SK-N-SH (cell line): Measurements from ENCODE around the gene CDH22. TPM values are rescaled to one million over a fixed set of nuclear protein-coding genes. Genes with fewer than 3 reads are reported as not detected.

ENCODE experiments used
- CTCF ChIA-PET: fragments of 300-600, 350-600 bp; formaldehyde crosslinking; extraction: SDS; loops from one replicate; lab custom pipeline; 2021; lab: Yijun Ruan, JAX
- POLR2A ChIA-PET: fragments of 350-600 bp; sonication (Branson Sonifier 250); formaldehyde crosslinking; extraction: SDS; loops from one replicate; lab custom pipeline; 2020; ENCODE audit warnings: antibody characterized with exemption, inconsistent platforms; lab: Yijun Ruan, JAX
- DNase-seq: peaks from one replicate; pipeline ENCODE4 v3.0.0; 2012
- H2AFZ ChIP-seq: fragments of 200-600 bp; sonication (generic); 2 replicates; pipeline ENCODE4 v1.8.1; 2016; ENCODE audit warnings: antibody characterized with exemption, mild to moderate bottlenecking, low read depth
- H3F3A ChIP-seq: fragments of 200-600 bp; sonication (generic); replicated peaks from 2 replicates; pipeline ENCODE3; 2016; ENCODE audit warnings: antibody characterized with exemption, mild to moderate bottlenecking; ENCODE audit not compliant: insufficient read depth
- H3K27ac ChIP-seq, 2 experiments: fragments of 200-500 bp in 1 of 2; fragments of 200-600 bp in 1 of 2; sonication (Bioruptor generic) in 1 of 2; sonication (generic), shearing (Covaris generic) in 1 of 2; 2 replicates each; pipeline versions ENCODE4 v1.5.1 to v1.6.1; 2014 to 2016; ENCODE audit warnings: low read depth in 2 of 2, inconsistent platforms in 1 of 2, low read length in 1 of 2, mild to moderate bottlenecking in 1 of 2, mixed read lengths in 1 of 2
- H3K27me3 ChIP-seq: fragments of 200-600 bp; sonication (generic), shearing (Covaris generic); 2 replicates; pipeline ENCODE4 v1.6.1; 2016; ENCODE audit warnings: mixed run types; ENCODE audit not compliant: insufficient read depth
- H3K36me3 ChIP-seq, 2 experiments: fragments of 200-500 bp in 1 of 2; fragments of 200-600 bp in 1 of 2; sonication (Bioruptor generic) in 1 of 2; sonication (generic) in 1 of 2; replicated peaks in 1 of 2; 2 replicates each; pipeline versions ENCODE3 to v1.5.1; 2014 to 2016; ENCODE audit warnings: low read length in 1 of 2, mild to moderate bottlenecking in 1 of 2; ENCODE audit not compliant: insufficient read depth in 2 of 2, control insufficient read depth in 1 of 2
- H3K4me1 ChIP-seq, 2 experiments: fragments of 200-500 bp in 1 of 2; fragments of 200-600 bp in 1 of 2; sonication (Bioruptor generic) in 1 of 2; sonication (generic), shearing (Covaris generic) in 1 of 2; 2 replicates each; pipeline versions ENCODE4 v1.5.1 to v1.6.1; 2014 to 2016; ENCODE audit warnings: low read depth in 1 of 2, low read length in 1 of 2, mixed run types in 1 of 2; ENCODE audit not compliant: insufficient read depth in 2 of 2, control insufficient read depth in 1 of 2
- H3K4me2 ChIP-seq: fragments of 200-600 bp; sonication (generic), shearing (Covaris generic); 2 replicates; pipeline ENCODE4 v1.6.1; 2017; ENCODE audit warnings: mixed run types
- H3K4me3 ChIP-seq, 2 experiments: fragments of 200-500 bp in 1 of 2; fragments of 200-600 bp in 1 of 2; sonication (Bioruptor generic) in 1 of 2; sonication (generic), shearing (Covaris generic) in 1 of 2; 2 replicates each; pipeline versions ENCODE4 v1.5.1 to v1.8.1; 2014 to 2016; ENCODE audit warnings: low read depth in 2 of 2, inconsistent platforms in 1 of 2, low read length in 1 of 2, mild to moderate bottlenecking in 1 of 2, mixed read lengths in 1 of 2, moderate library complexity in 1 of 2
- H3K79me2 ChIP-seq: fragments of 200-600 bp; sonication (generic); 2 replicates; pipeline ENCODE4 v1.8.1; 2017; ENCODE audit warnings: mild to moderate bottlenecking; ENCODE audit not compliant: insufficient read depth
- H3K9ac ChIP-seq: fragments of 200-600 bp; sonication (generic); 2 replicates; pipeline ENCODE4 v1.6.1; 2017; ENCODE audit warnings: mixed run types
- H3K9me2 ChIP-seq: fragments of 200-600 bp; sonication (generic); 2 replicates; pipeline ENCODE4 v1.6.1; 2017; ENCODE audit warnings: mixed run types
- H3K9me3 ChIP-seq: fragments of 200-600 bp; sonication (generic); 2 replicates; pipeline ENCODE4 v1.6.1; 2017; ENCODE audit warnings: mixed run types, mild to moderate bottlenecking, moderate library complexity
- H4K20me1 ChIP-seq: fragments of 200-600 bp; sonication (generic); 2 replicates; pipeline ENCODE4 v1.6.1; 2017; ENCODE audit warnings: mild to moderate bottlenecking, mixed run types; ENCODE audit not compliant: insufficient read depth
- CHD2 ChIP-seq: fragments of 150-350 bp; IDR thresholded peaks from 2 replicates; pipeline ENCODE4 v1.6.1; 2018; ENCODE audit warnings: low read length; ENCODE audit not compliant: partially characterized antibody
- CTCF ChIP-seq: fragments of 200-600 bp; sonication (generic); IDR thresholded peaks from 2 replicates; pipeline ENCODE4 v1.6.1; 2017; ENCODE audit warnings: antibody characterized with exemption, mild to moderate bottlenecking, moderate library complexity
- EP300 ChIP-seq, 2 experiments: IDR thresholded peaks; 2 replicates each; pipeline versions ENCODE4 v1.4.0 to v1.6.1; 2012; ENCODE audit warnings: borderline replicate concordance in 1 of 2, low read depth in 1 of 2, low read length in 1 of 2
- FOXJ3 ChIP-seq: sonication (generic); formaldehyde crosslinking; IDR thresholded peaks from 2 replicates; pipeline ENCODE4 v1.5.1; 2020; ENCODE audit warnings: mild to moderate bottlenecking, missing genetic modification reagents
- GATA2 ChIP-seq: sonication (generic); formaldehyde crosslinking; IDR thresholded peaks from 2 replicates; pipeline ENCODE4 v1.5.0; 2020; ENCODE audit warnings: mild to moderate bottlenecking, missing genetic modification reagents
- MEF2A ChIP-seq: IDR thresholded peaks from 2 replicates; pipeline ENCODE4 v1.4.0; 2012; ENCODE audit warnings: low read depth, borderline replicate concordance
- NRF1 ChIP-seq: IDR thresholded peaks from 2 replicates; pipeline ENCODE4 v1.6.1; 2012; ENCODE audit warnings: low read depth, mild to moderate bottlenecking, low read length
- REST ChIP-seq: IDR thresholded peaks from 2 replicates; pipeline ENCODE4 v1.6.1; 2012; ENCODE audit warnings: mild to moderate bottlenecking, low read depth, low read length, moderate library complexity
- RXRA ChIP-seq: IDR thresholded peaks from 2 replicates; pipeline ENCODE4 v1.4.0; 2012; ENCODE audit warnings: low read depth, mild to moderate bottlenecking, borderline replicate concordance
- TCF12 ChIP-seq: IDR thresholded peaks from 2 replicates; pipeline ENCODE4 v1.4.0; 2012
- USF2 ChIP-seq: fragments of 150-350 bp; IDR thresholded peaks from 2 replicates; pipeline ENCODE4 v1.6.1; 2017; ENCODE audit warnings: antibody characterized with exemption, low read length, low read depth, borderline replicate concordance
- ZBTB33 ChIP-seq: IDR thresholded peaks from 2 replicates; pipeline ENCODE4 v1.4.0; 2012; ENCODE audit warnings: low read depth, borderline replicate concordance
- WGBS: methylation state at CpG from one replicate; pipeline ENCODE4 v1.1.6; 2017; ENCODE audit warnings: low lambda C conversion rate; 5-methylcytosine and 5-hydroxymethylcytosine counted together
- polyA plus RNA-seq, 3 experiments: library from polyadenylated mRNA; depleted of rRNA; stranded (reverse); fragments of >200 nt; gene quantifications; 2 replicates each; pipeline ENCODE4 v1.2.3, GENCODE V29; 2012
- TF ChIP-seq, protein P1 (sequence below): IDR thresholded peaks from 2 replicates; pipeline ENCODE4; 2012

The CDH22 gene
- polyA plus RNA-seq, 1 of the 3 experiments (the other 2 are of a cell fraction): not detected

- H3K27me3 ChIP-seq: no peaks in the 10 kb centered on the region
- H4K20me1 ChIP-seq: no peaks in the 10 kb centered on the region
- H3K4me3 ChIP-seq: no peak overlapping the region; a peak in 1 of 4 replicates
- peaks cover 10 to 12% of the 10 kb centered on the region in 2 experiments for H3K36me3 ChIP-seq
- H3K9me2 ChIP-seq: no peaks in the 10 kb centered on the region
- no peak for DNase-seq
- 90% methylated on average over 13 of the region's 25 CpGs for WGBS
- H3K4me2 ChIP-seq: no peak overlapping the region
- H3K27ac ChIP-seq: no peak overlapping the region; a peak in 1 of 4 replicates
- no peak overlapping the region for H2AFZ ChIP-seq
- no peaks in the 10 kb centered on the region for H3K79me2 ChIP-seq
- peaks cover 12% of the 10 kb centered on the region for H3F3A ChIP-seq
- H3K4me1 ChIP-seq: peaks cover 16 to 57% of the 10 kb centered on the region in 2 experiments; a peak in 3 of 4 replicates
- TF ChIP-seq CTCF (no peak), REST (no peak), NRF1 (no peak), TCF12 (no peak), ZBTB33 (no peak), GATA2 (CRISPR knock-in tag) (no peak), MEF2A (no peak), EP300 (IDR thresholded peaks at IDR 0.05; ENCODE audit: borderline replicate concordance in 1 of 2, low read depth in 1 of 2, low read length in 1 of 2) (no peak), RXRA (no peak), CHD2 (no peak), FOXJ3 (CRISPR knock-in tag) (no peak), USF2 (no peak)
- TF ChIP-seq, protein P1, sequence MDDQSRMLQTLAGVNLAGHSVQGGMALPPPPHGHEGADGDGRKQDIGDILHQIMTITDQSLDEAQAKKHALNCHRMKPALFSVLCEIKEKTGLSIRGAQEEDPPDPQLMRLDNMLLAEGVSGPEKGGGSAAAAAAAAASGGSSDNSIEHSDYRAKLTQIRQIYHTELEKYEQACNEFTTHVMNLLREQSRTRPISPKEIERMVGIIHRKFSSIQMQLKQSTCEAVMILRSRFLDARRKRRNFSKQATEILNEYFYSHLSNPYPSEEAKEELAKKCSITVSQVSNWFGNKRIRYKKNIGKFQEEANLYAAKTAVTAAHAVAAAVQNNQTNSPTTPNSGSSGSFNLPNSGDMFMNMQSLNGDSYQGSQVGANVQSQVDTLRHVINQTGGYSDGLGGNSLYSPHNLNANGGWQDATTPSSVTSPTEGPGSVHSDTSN: no peak
- no peaks in the 10 kb centered on the region for H3K9me3 ChIP-seq
- ChIA-PET POLR2A (interaction anchor here (0.6 to 1.6 kb wide), 5 partner anchors 11 to 43 kb away, joined by 3 to 4 read pairs (median 3); no protein-coding TSS in a partner anchor), CTCF (interaction anchor here (0.9 to 11.6 kb wide), 70 partner anchors 11 to 379 kb away, joined by 3 to 219 read pairs (median 6); partner anchors contain the start of genes CDH22 and SLC12A5)
- H3K9ac ChIP-seq: no peak overlapping the region
Measured at GRCh38 chr20:46347841-46348803, 39.8 kb upstream of the CDH22 start.
